ENCODE results near the gene KCNH8.
A peak's percentile ranks its signal among the peaks of the same experiment; 100 is the strongest.

Gene KCNH8

GRCh38 chr3:19295208-19295607 lies 146.9 kb downstream of the KCNH8 start:
- Histone ChIP-seq H3K9ac (no peak overlapping the region), H3K27ac (no peak overlapping the region), H3K36me3 (no peaks in the 10 kb centered on the region), H4K20me1 (no peaks in the 10 kb centered on the region), H3K27me3 (no peaks in the 10 kb centered on the region), H3K9me3 (replicated peaks in 1 of 11) (no peaks in the 10 kb centered on the region), H3K4me1 (no peaks in the 10 kb centered on the region), H3K4me2 (no peak overlapping the region), H3K4me3 (no peak overlapping the region)
- TF ChIP-seq Cebpa-rat (IDR thresholded peaks at IDR 0.05), result no peak

DNA sequence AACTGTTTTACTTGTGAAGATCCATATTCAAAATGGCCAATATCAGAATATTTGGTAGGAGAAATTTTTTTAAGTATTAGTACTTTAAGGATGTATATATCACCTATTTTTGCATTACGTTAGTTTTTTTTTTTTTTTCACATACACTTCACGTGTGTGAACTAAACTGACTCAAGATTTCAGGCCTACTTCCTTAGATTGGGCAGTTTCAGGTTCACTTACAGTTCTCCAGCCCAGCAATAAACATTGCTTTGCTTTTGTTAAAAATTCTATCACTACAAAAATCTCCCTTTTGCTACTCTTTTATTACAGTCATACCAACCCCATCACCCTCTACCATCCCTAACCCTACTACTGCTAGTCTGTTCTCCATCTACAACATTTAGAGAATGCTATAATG lies 183.6 kb downstream of the KCNH8 start:
- Histone ChIP-seq H4K20me1 (no peaks in the 10 kb centered on the region), H3K9ac (no peak overlapping the region), H3K4me2 (no peak overlapping the region), H3K9me3 (replicated peaks in 1 of 11) (no peaks in the 10 kb centered on the region), H3K27me3 (no peaks in the 10 kb centered on the region), H3K4me3 (no peak overlapping the region), H3K4me1 (peaks cover 0 to 4% (median 0%) of the 10 kb centered on the region in 10 experiments; a peak in 1 of 20 replicates), H3K36me3 (no peaks in the 10 kb centered on the region), H3K27ac (no peak overlapping the region)
- no peak for TF ChIP-seq Cebpa-rat (IDR thresholded peaks at IDR 0.05)

GRCh38 chr3:19334120-19334519 lies 185.8 kb downstream of the KCNH8 start:
- no peak overlapping the region for H3K4me2 ChIP-seq
- H3K27ac ChIP-seq, result no peak overlapping the region
- no peaks in the 10 kb centered on the region for H3K9me3 ChIP-seq (replicated peaks in 1 of 11)
- H3K27me3 ChIP-seq, result no peaks in the 10 kb centered on the region
- no peaks in the 10 kb centered on the region for H4K20me1 ChIP-seq
- no peak for TF ChIP-seq Cebpa-rat (IDR thresholded peaks at IDR 0.05)
- no peak overlapping the region for H3K4me3 ChIP-seq
- H3K4me1 ChIP-seq, result peaks cover 0 to 4% (median 0%) of the 10 kb centered on the region in 10 experiments; a peak in 1 of 20 replicates
- no peak overlapping the region for H3K9ac ChIP-seq
- H3K36me3 ChIP-seq, result no peaks in the 10 kb centered on the region

DNA sequence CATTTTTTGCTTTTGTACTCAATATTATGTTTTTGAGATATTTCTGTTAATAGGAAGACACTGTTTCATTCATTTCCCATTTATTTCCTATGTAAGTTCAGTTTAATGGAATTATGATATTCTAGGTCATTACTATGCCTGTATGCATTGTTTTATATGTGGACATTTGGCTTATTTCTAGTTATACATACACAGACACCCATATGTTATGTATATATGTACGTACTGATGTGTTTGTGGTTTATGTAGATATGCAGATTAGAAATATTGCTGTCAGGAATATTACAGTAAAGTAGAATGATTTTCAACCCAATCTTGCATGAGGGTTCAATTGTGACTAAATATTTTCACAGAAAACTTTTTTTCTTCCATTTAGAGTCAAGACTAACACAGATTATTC lies 190.5 kb downstream of the KCNH8 start:
- Histone ChIP-seq H3K27ac (no peak overlapping the region), H4K20me1 (no peaks in the 10 kb centered on the region), H3K4me2 (no peak overlapping the region), H3K36me3 (no peaks in the 10 kb centered on the region), H3K27me3 (no peaks in the 10 kb centered on the region), H3K4me1 (peaks cover 0 to 4% (median 0%) of the 10 kb centered on the region in 10 experiments; a peak in 1 of 20 replicates), H3K9me3 (replicated peaks in 1 of 11) (peaks cover 0 to 8% (median 0%) of the 10 kb centered on the region in 11 experiments; a peak in 4 of 22 replicates), H3K9ac (no peak overlapping the region), H3K4me3 (no peak overlapping the region)
- TF ChIP-seq Cebpa-rat (IDR thresholded peaks at IDR 0.05), result no peak

GRCh38 chr3:19342389-19342788 lies 194.1 kb downstream of the KCNH8 start:
- Histone ChIP-seq H3K9me3 (replicated peaks in 1 of 11) (peaks cover 0 to 8% (median 0%) of the 10 kb centered on the region in 11 experiments; a peak in 4 of 22 replicates), H4K20me1 (no peaks in the 10 kb centered on the region), H3K4me2 (no peak overlapping the region), H3K27me3 (no peaks in the 10 kb centered on the region), H3K4me1 (no peaks in the 10 kb centered on the region), H3K27ac (no peak overlapping the region), H3K4me3 (no peak overlapping the region), H3K36me3 (no peaks in the 10 kb centered on the region), H3K9ac (no peak overlapping the region)
- TF ChIP-seq Cebpa-rat (IDR thresholded peaks at IDR 0.05), result no peak

DNA sequence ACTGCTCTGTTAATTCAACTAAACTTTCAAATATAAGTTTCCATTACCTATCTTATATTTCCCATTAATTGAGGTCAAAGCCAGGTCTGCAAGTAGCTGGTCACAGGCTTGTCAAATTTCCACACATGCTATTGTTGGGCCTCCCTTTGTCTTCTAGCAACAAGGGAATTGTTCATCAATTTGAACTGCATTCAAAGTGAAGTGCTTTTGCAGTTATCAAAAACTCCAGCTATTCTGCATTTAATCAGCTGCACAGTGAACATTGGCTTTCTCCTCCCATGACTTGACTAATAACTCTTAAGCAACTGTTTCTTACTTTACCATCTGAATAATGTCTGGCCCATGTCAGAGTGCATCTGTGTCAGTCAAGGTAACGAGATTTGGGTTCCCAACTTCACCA lies 198.4 kb downstream of the KCNH8 start:
- H3K4me3 ChIP-seq, result no peak overlapping the region
- no peak for TF ChIP-seq Cebpa-rat (IDR thresholded peaks at IDR 0.05)
- no peak overlapping the region for H3K27ac ChIP-seq
- H3K4me2 ChIP-seq, result no peak overlapping the region
- no peaks in the 10 kb centered on the region for H3K9me3 ChIP-seq (replicated peaks in 1 of 11)
- H4K20me1 ChIP-seq, result no peaks in the 10 kb centered on the region
- H3K4me1 ChIP-seq, result no peaks in the 10 kb centered on the region
- no peaks in the 10 kb centered on the region for H3K36me3 ChIP-seq
- no peak overlapping the region for H3K9ac ChIP-seq
- no peaks in the 10 kb centered on the region for H3K27me3 ChIP-seq

DNA sequence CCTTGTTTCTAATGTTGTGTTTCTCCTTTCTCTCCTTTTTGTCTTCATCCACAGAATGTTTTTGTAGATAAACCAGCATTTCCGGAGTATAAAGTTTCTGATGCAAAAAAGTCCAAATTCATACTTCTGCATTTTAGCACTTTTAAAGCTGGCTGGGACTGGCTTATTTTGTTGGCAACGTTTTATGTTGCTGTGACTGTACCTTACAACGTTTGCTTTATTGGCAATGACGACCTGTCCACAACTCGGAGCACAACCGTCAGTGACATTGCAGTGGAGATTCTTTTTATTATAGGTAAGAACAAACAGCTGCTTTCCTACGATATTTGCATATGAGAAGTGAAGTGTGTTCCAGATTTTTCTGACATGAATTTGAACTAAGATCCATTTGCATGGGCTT lies 199.4 kb downstream of the KCNH8 start:
- H3K36me3 ChIP-seq, result no peaks in the 10 kb centered on the region
- no peaks in the 10 kb centered on the region for H4K20me1 ChIP-seq
- no peaks in the 10 kb centered on the region for H3K9me3 ChIP-seq (replicated peaks in 1 of 11)
- no peak overlapping the region for H3K9ac ChIP-seq
- no peaks in the 10 kb centered on the region for H3K4me1 ChIP-seq
- H3K4me3 ChIP-seq, result no peak overlapping the region
- no peak for TF ChIP-seq Cebpa-rat (IDR thresholded peaks at IDR 0.05)
- no peaks in the 10 kb centered on the region for H3K27me3 ChIP-seq
- H3K4me2 ChIP-seq, result no peak overlapping the region
- H3K27ac ChIP-seq, result no peak overlapping the region

DNA sequence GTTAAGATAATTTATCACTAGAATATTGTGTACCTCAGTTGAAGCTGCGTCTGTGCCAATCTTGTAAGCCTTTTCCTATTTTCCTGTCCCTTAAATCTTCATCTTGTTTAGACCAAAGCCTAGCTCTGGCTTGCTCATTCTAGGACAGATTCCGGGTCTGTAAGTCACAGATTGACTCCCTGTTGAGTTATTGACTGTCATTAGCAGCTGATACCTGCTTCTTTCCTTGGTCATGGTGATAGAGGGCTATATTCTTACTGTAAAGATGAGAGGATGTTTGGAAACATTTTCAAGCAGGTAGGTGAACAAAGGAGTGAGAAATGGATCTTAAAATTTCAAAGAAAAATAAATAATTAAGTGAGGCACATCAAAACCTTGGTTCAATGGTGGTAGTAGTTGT lies 200.2 kb downstream of the KCNH8 start:
- no peaks in the 10 kb centered on the region for H3K36me3 ChIP-seq
- H4K20me1 ChIP-seq, result no peaks in the 10 kb centered on the region
- no peaks in the 10 kb centered on the region for H3K27me3 ChIP-seq
- H3K9me3 ChIP-seq (replicated peaks in 1 of 11), result no peaks in the 10 kb centered on the region
- no peak overlapping the region; a peak in 1 of 22 replicates for H3K9ac ChIP-seq
- H3K4me3 ChIP-seq, result no peak overlapping the region
- H3K4me1 ChIP-seq, result no peaks in the 10 kb centered on the region
- no peak for TF ChIP-seq Cebpa-rat (IDR thresholded peaks at IDR 0.05)
- H3K27ac ChIP-seq, result no peak overlapping the region
- no peak overlapping the region for H3K4me2 ChIP-seq

DNA sequence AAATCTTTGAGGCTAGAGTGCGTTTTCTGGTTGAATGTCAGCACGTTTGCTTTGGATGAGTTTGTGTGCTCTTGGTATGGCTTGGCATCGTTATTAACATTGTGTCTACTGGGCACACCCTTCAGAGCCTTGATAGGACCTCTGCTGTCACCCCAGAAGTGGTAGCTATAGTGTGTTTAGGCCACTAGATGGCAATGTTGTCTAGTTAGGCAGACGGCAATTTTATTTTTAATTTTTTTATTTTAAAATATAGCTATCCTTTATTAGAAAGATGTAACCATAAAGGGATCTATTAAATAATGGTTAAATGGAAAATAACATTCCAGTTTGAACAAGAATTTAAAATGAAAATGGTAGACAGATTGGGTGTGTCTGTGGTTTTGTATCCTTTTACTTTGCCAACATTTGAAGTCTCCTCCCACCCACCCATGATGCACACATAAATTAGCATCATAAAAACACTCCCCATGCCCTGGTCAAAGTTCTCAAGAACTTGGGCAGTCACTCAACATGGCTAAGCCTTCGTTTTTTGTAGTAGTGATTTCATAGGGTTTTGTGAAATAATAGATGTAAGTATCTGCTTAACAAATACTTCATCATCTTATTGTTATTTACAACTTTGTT lies 200.7 kb downstream of the KCNH8 start:
- H3K4me3 ChIP-seq, result no peak overlapping the region
- no peaks in the 10 kb centered on the region for H3K4me1 ChIP-seq
- H3K36me3 ChIP-seq, result no peaks in the 10 kb centered on the region
- no peak overlapping the region for H3K27ac ChIP-seq
- no peak for TF ChIP-seq Cebpa-rat (IDR thresholded peaks at IDR 0.05)
- no peak overlapping the region for H3K4me2 ChIP-seq
- H3K9me3 ChIP-seq (replicated peaks in 1 of 11), result no peaks in the 10 kb centered on the region
- no peaks in the 10 kb centered on the region for H3K27me3 ChIP-seq
- H3K9ac ChIP-seq, result no peak overlapping the region
- no peaks in the 10 kb centered on the region for H4K20me1 ChIP-seq

DNA sequence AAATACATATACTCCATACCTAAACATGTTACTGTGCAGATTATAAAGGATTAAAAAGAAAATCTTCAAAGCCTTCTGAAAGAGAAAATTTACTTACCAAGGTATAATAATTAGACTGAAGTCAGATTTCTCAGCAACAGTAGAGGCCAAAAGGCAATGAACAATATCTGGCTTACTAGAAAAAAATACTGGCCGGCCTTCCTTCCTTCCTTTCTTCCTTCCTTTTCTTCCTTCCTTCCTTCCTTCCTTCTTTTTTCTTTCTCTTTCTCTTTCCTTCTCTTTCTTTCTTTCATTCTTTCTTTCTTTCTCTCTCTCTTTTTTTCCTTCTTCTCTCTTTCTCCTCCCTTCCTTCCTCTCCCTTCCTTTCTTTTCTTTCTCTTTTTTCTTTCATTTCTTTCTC lies 209.6 kb downstream of the KCNH8 start:
- no peak for TF ChIP-seq Cebpa-rat (IDR thresholded peaks at IDR 0.05)
- Histone ChIP-seq H3K36me3 (no peaks in the 10 kb centered on the region), H3K4me1 (peaks cover 0 to 5% (median 0%) of the 10 kb centered on the region in 10 experiments; a peak in 2 of 20 replicates), H3K4me2 (peak overlapping the region in 1 of 11 experiments; percentile 27; a peak in 2 of 22 replicates), H3K4me3 (no peak overlapping the region), H3K9me3 (replicated peaks in 1 of 11) (no peaks in the 10 kb centered on the region), H3K27me3 (no peaks in the 10 kb centered on the region), H4K20me1 (no peaks in the 10 kb centered on the region), H3K9ac (no peak overlapping the region), H3K27ac (no peak overlapping the region)
